K562 (cell line): ENCODE measurements around the gene PTPN14. TPM values are rescaled to one million over a fixed set of nuclear protein-coding genes. Genes with fewer than 3 reads are reported as not detected.
A peak's percentile ranks its signal among the peaks of the same experiment; 100 is the strongest.

Experiments
- ATAC-seq: fragments of 200-7000 bp; cut with Tn5 transposase; 3 replicates; pipeline ENCODE4 v1.9.1; 2020; ENCODE audit warnings: moderate library complexity
- BruUV-seq: library from RNA; stranded (reverse); fragments of 400-500 nt; replicated peaks from 2 replicates; lab custom pipeline; 2021; lab: Mats Ljungman, UMichigan
- CTCF ChIA-PET: fragments of 300-600 bp; formaldehyde crosslinking; extraction: SDS; loops from one replicate; lab custom pipeline; 2021; ENCODE audit warnings: low intra/inter-chr PET ratio; lab: Yijun Ruan, JAX
- POLR2A ChIA-PET: fragments of 300-600, 350-650 bp; sonication (Branson Sonifier 250); formaldehyde crosslinking; extraction: SDS; loops from one replicate; lab custom pipeline; 2021; ENCODE audit warnings: antibody characterized with exemption, inconsistent platforms; lab: Yijun Ruan, JAX
- DNase-seq, 4 experiments: peaks; one replicate each; pipeline versions ENCODE4 v3.0.0 to v3.0.0-alpha.2; 2011 to 2018; ENCODE audit warnings: low spot score in 3 of 4, mixed read lengths in 3 of 4; ENCODE audit errors: extremely low read depth in 1 of 4
- FAIRE-seq: peaks from 2 replicates; lab custom pipeline; 2011; peaks lifted over from hg19 to GRCh38; lab: Jason Lieb, UNC
- H2AFZ ChIP-seq: 2 replicates; pipeline ENCODE4 v1.6.0; 2011; ENCODE audit warnings: low read depth, low read length, control low read depth, inconsistent platforms
- H3K27ac ChIP-seq: fragments of 200-600 bp; 3 replicates; pipeline ENCODE4 v1.8.0; 2011; ENCODE audit warnings: low read depth, mild to moderate bottlenecking, control low read depth, inconsistent platforms, low read length, moderate library complexity, mixed read lengths; ENCODE audit errors: extremely low read depth
- H3K27me3 ChIP-seq, 2 experiments: fragments of 300-600 bp in 1 of 2; 2 replicates in 1 of 2; 3 replicates in 1 of 2; pipeline versions ENCODE4 v1.6.0 to v1.8.0; 2011; ENCODE audit warnings: inconsistent platforms in 2 of 2, low read length in 2 of 2, mild to moderate bottlenecking in 1 of 2, mixed read lengths in 1 of 2, moderate library complexity in 1 of 2; ENCODE audit not compliant: control insufficient read depth in 2 of 2, insufficient read depth in 2 of 2
- H3K36me3 ChIP-seq: fragments of 300-600 bp; 3 replicates; pipeline ENCODE4 v1.8.0; 2011; ENCODE audit warnings: mild to moderate bottlenecking, low read length, inconsistent platforms; ENCODE audit not compliant: control insufficient read depth, insufficient read depth
- H3K4me1 ChIP-seq, 2 experiments: fragments of 200-600 bp in 1 of 2; replicated peaks in 1 of 2; 2 replicates in 1 of 2; 3 replicates in 1 of 2; pipeline versions ENCODE4 v1.5.1 to v1.8.0; 2011; ENCODE audit warnings: inconsistent platforms in 2 of 2, low read length in 2 of 2, mild to moderate bottlenecking in 1 of 2, mixed read lengths in 1 of 2, moderate library complexity in 1 of 2; ENCODE audit not compliant: control insufficient read depth in 2 of 2, insufficient read depth in 2 of 2
- H3K4me2 ChIP-seq: 2 replicates; pipeline ENCODE4 v1.6.1; 2011; ENCODE audit warnings: low read length, control low read depth, inconsistent platforms, mixed read lengths; ENCODE audit not compliant: insufficient read depth
- H3K4me3 ChIP-seq: fragments of 200-600 bp; sonication (generic), shearing (Covaris generic); 2 replicates; pipeline ENCODE4 v1.5.1; 2016; ENCODE audit warnings: control low read depth, inconsistent platforms
- H3K79me2 ChIP-seq: fragments of 200-600 bp; 3 replicates; pipeline ENCODE4 v1.8.0; 2011; ENCODE audit warnings: low read length, inconsistent platforms; ENCODE audit not compliant: control insufficient read depth, insufficient read depth
- H3K9ac ChIP-seq, 2 experiments: 2 replicates each; pipeline versions ENCODE4 v1.6.0 to v1.6.1; 2011; ENCODE audit warnings: low read depth in 2 of 2, low read length in 2 of 2, control low read depth in 1 of 2, inconsistent platforms in 1 of 2, mild to moderate bottlenecking in 1 of 2, mixed read lengths in 1 of 2; ENCODE audit not compliant: insufficient read depth in 1 of 2
- H3K9me1 ChIP-seq: one replicate; pipeline ENCODE4 v1.6.0; 2011; ENCODE audit warnings: inconsistent platforms, mild to moderate bottlenecking, low read length, moderate library complexity; ENCODE audit not compliant: control insufficient read depth, insufficient read depth
- H3K9me3 ChIP-seq: replicated peaks from 2 replicates; pipeline ENCODE4 v1.5.1; 2011; ENCODE audit warnings: low read depth, low read length, inconsistent platforms; ENCODE audit not compliant: control insufficient read depth, insufficient read depth
- H4K20me1 ChIP-seq: replicated peaks from 2 replicates; pipeline ENCODE4 v1.6.1; 2011; ENCODE audit warnings: low read length, inconsistent platforms, mixed read lengths; ENCODE audit not compliant: control insufficient read depth, insufficient read depth
- NFIC ChIP-seq: fragments of 450-650 bp; IDR thresholded peaks from 2 replicates; pipeline ENCODE4 v1.6.1; 2017; ENCODE audit warnings: mild to moderate bottlenecking, inconsistent platforms
- RHOXF2B ChIP-seq: fragments of 250-450 bp; sonication (Bioruptor Pico); conservative IDR thresholded peaks from 2 replicates; pipeline ENCODE4 v1.5.1; 2021
- RNF219 ChIP-seq: fragments of 250-450 bp; sonication (Bioruptor Pico); IDR thresholded peaks from 2 replicates; pipeline ENCODE4 v1.5.0; 2022; ENCODE audit warnings: mild to moderate bottlenecking
- SNIP1 ChIP-seq: fragments of 450-650 bp; IDR thresholded peaks from 2 replicates; pipeline ENCODE4 v1.7.1; 2017; ENCODE audit warnings: low read depth, mild to moderate bottlenecking
- SREBF1 ChIP-seq: fragments of 150-350 bp; IDR thresholded peaks from 2 replicates; pipeline ENCODE4 v1.6.1; 2014; ENCODE audit warnings: antibody characterized with exemption, low read depth, low read length, borderline replicate concordance
- THRA ChIP-seq: fragments of 450-650 bp; IDR thresholded peaks from 2 replicates; pipeline ENCODE4 v1.6.1; 2017; ENCODE audit warnings: mild to moderate bottlenecking, moderate library complexity
- ZNF436 ChIP-seq: fragments of 250-450, 450-650 bp; sonication (Bioruptor Pico); formaldehyde crosslinking; IDR thresholded peaks from 2 replicates; pipeline ENCODE4 v1.7.0; 2020; ENCODE audit warnings: mild to moderate bottlenecking
- ZNF695 ChIP-seq: fragments of 450-650 bp; formaldehyde crosslinking; IDR thresholded peaks from 2 replicates; pipeline ENCODE4 v1.4.0; 2020; ENCODE audit warnings: mild to moderate bottlenecking, moderate library complexity
- WGBS: fragments of 100-300 bp; shearing (Covaris generic); methylation state at CpG from one replicate; pipeline ENCODE4 v1.1.6; 2016; ENCODE audit warnings: low coverage, mixed read lengths; ENCODE audit not compliant: insufficient coverage; ENCODE audit errors: missing lambda C conversion rate; 5-methylcytosine and 5-hydroxymethylcytosine counted together
- in situ Hi-C: fragments of 300-500 bp; cut with MboI; formaldehyde crosslinking; loops from 4 replicates; pipeline ENCODE4 v1.15.0; 2018; ENCODE audit warnings: inconsistent platforms, mixed read lengths
- intact Hi-C: fragments of 100-400 bp; cut with micrococcal nuclease; formaldehyde crosslinking; loops from 2 replicates; pipeline ENCODE4 v1.14.2; 2022
- polyA plus RNA-seq, 8 experiments: library from polyadenylated mRNA; depleted of rRNA in 4 of 8; stranded (reverse) in 5 of 8; unstranded in 3 of 8; fragments of >200 nt; fragmentation: Nextera tagmentation in 2 of 8; fragmentation: Illumina TruSeq in 1 of 8; extraction: Ambion mirVana in 2 of 8; extraction: Trizol in 1 of 8; gene quantifications; 2 replicates each; pipeline versions ENCODE4 v1.2.1 to v1.2.3, GENCODE V29; 2011 to 2014; ENCODE audit warnings: inconsistent platforms in 1 of 8, missing spikeins in 1 of 8
- total RNA-seq, 7 experiments: library from RNA; depleted of rRNA in 6 of 7; stranded (reverse); fragments of >200 nt in 6 of 7; fragmentation: Illumina TruSeq in 2 of 7; extraction: Trizol in 2 of 7; gene quantifications; 2 replicates each; pipeline versions ENCODE4 v1.2.1 to v1.2.3, GENCODE V29; 2011 to 2021; ENCODE audit warnings: low replicate concordance in 1 of 7

Gene PTPN14
- total and polyA plus RNA-seq, 9 of the 15 experiments (the other 6 are each of a cell fraction or from before 2014, with no cell fraction given) = 0.01 to 0.29 (median 0.04) TPM; not detected in 6

GRCh38 chr1:214451596-214451995, 99.8 kb downstream of the PTPN14 start:
- no TSS peak for BruUV-seq
- Histone ChIP-seq H3K4me3 (no peak overlapping the region), H3K9me1 (no peaks in the 10 kb centered on the region), H3K36me3 (no peaks in the 10 kb centered on the region), H2AFZ (no peak overlapping the region), H3K27ac (no peak overlapping the region), H3K79me2 (no peaks in the 10 kb centered on the region), H3K4me1 (no peaks in the 10 kb centered on the region), H3K4me2 (no peak overlapping the region), H3K9me3 (no peaks in the 10 kb centered on the region), H3K9ac (no peak overlapping the region), H3K27me3 (peaks cover 0 to 11% of the 10 kb centered on the region in 2 experiments; a peak in 3 of 5 replicates), H4K20me1 (no peaks in the 10 kb centered on the region)
- ChIA-PET CTCF (no interaction called here), POLR2A (no interaction called here)
- ATAC-seq (no peak), FAIRE-seq (no peak), DNase-seq (no peak)
- in situ Hi-C loops (no loop called here), intact Hi-C loops (no loop called here)
- TF ChIP-seq RNF219 (CRISPR knock-in tag) (no peak), SREBF1 (no peak), ZNF436 (CRISPR knock-in tag) (no peak)
- WGBS = 3% methylated on average over 4 of the region's 4 CpGs

GRCh38 chr1:214449371-214449770, 102.0 kb downstream of the PTPN14 start:
- Histone ChIP-seq H3K36me3 (no peaks in the 10 kb centered on the region), H2AFZ (no peak overlapping the region), H3K9me1 (no peaks in the 10 kb centered on the region), H3K9ac (no peak overlapping the region), H3K27me3 (peaks cover 0 to 11% of the 10 kb centered on the region in 2 experiments; a peak in 4 of 5 replicates), H3K4me3 (no peak overlapping the region), H3K79me2 (no peaks in the 10 kb centered on the region), H3K4me2 (no peak overlapping the region), H3K27ac (no peak overlapping the region), H4K20me1 (no peaks in the 10 kb centered on the region), H3K9me3 (no peaks in the 10 kb centered on the region), H3K4me1 (no peaks in the 10 kb centered on the region)
- in situ Hi-C loops = no loop called here
- FAIRE-seq (peak; percentile 49), DNase-seq (no peak), ATAC-seq (no peak)
- ChIA-PET POLR2A (no interaction called here), CTCF (no interaction called here)
- intact Hi-C loops = loop anchor here (5.0 kb wide), 1 partner anchor 117 kb away; no protein-coding TSS in a partner anchor
- WGBS = 0% methylated on average over 3 of the region's 3 CpGs
- no TSS peak for BruUV-seq
- TF ChIP-seq NFIC (peak; percentile 20; the same call in 1 of the 2 replicates), ZNF695 (CRISPR knock-in tag) (no peak), RHOXF2B (CRISPR knock-in tag) (no peak), SNIP1 (no peak), THRA (no peak)
